Astrocyte of the cerebellum (primary cell): ENCODE measurements around the gene STK32C.

Experiments
- DNase-seq: peaks from one replicate; pipeline ENCODE4 v3.0.0-alpha.2; 2011; ENCODE audit warnings: low read depth
- H3K4me3 ChIP-seq: 2 replicates; pipeline ENCODE4 v1.5.1; 2011; ENCODE audit warnings: mild to moderate bottlenecking, low read depth, low read length, moderate library complexity
- in situ Hi-C: cut with HindIII; loops from 2 replicates; pipeline ENCODE4 v1.10.0; 2017; ENCODE audit warnings: low sequenced_read_pairs
- TF ChIP-seq, protein P1 (sequence below): IDR thresholded peaks from 2 replicates; pipeline ENCODE4 v1.5.1; 2012; ENCODE audit warnings: low read length, low read depth, moderate library complexity, mild to moderate bottlenecking; ENCODE audit errors: missing control alignments

The STK32C gene

DNA sequence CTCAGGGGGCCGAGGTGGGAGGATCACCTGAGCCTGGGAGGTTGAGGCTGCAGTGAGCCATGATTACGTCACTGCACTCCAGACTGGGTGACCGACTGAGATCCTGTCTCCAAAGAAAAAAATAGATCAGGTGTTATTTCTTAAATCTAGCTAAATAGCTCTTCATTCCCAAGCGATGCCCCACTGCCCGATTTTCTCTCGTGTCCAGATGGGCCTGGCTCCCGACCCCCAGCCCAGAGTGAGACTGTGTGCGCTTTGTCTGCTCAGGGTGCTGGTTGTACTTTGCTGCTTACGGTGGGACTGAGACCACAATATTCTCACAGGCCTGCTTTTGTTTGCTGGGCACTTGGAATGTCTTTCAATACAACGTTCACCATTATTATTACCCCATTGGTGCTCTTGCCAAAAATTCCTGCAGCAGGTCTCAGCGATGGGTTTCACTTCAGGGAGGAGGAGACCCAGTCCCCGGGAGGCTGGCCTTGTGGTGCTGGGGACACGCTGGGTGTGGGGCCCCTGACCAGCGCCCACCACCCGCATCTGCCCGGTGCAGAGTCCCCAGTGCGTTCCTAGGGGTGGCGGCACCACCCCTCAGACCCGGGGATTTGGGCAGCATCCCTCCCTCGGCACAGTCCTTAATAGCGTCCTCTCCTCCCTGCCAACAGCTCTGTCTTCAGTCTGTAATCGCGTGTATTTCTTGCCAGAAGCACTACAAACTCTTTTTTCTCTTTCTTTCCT lies 141.4 kb downstream of the STK32C start:
- no peak for DNase-seq

DNA sequence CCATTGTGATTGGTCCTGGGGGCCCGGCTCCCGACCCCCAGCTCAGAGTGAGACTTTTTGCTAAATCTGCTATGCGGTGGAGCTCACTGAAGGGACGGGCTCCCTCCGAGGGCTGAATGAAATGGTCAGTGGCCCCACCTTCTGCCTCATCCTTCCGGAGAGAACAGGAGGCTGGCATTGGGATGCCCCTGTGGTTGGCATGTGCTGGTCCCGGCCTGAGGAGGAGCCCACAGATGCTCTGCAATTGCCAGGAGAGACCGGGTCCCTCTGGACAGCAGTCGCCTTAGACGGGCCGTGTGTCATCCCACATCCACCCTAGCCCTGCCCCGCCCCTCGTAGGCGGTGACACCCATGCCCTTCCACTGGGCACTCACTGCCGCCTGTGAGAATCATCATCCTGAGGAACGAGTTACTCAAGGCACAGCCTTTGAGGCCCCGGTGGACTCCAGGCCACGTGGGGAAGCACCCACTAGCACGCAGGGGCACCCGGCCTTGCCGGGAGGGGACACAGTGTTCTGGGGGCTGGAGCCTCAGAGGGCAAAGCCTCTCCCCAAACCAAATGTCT lies 142.3 kb downstream of the STK32C start:
- no peak for DNase-seq
- in situ Hi-C loops: no loop called here
- TF ChIP-seq, protein P1, sequence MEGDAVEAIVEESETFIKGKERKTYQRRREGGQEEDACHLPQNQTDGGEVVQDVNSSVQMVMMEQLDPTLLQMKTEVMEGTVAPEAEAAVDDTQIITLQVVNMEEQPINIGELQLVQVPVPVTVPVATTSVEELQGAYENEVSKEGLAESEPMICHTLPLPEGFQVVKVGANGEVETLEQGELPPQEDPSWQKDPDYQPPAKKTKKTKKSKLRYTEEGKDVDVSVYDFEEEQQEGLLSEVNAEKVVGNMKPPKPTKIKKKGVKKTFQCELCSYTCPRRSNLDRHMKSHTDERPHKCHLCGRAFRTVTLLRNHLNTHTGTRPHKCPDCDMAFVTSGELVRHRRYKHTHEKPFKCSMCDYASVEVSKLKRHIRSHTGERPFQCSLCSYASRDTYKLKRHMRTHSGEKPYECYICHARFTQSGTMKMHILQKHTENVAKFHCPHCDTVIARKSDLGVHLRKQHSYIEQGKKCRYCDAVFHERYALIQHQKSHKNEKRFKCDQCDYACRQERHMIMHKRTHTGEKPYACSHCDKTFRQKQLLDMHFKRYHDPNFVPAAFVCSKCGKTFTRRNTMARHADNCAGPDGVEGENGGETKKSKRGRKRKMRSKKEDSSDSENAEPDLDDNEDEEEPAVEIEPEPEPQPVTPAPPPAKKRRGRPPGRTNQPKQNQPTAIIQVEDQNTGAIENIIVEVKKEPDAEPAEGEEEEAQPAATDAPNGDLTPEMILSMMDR: no peak
- H3K4me3 ChIP-seq: no peak overlapping the region

More for the DNA sequence above, 141.4 kb downstream of the STK32C start:
- in situ Hi-C loops: no loop called here
- TF ChIP-seq, protein P1: no peak
- no peak overlapping the region for H3K4me3 ChIP-seq

DNA sequence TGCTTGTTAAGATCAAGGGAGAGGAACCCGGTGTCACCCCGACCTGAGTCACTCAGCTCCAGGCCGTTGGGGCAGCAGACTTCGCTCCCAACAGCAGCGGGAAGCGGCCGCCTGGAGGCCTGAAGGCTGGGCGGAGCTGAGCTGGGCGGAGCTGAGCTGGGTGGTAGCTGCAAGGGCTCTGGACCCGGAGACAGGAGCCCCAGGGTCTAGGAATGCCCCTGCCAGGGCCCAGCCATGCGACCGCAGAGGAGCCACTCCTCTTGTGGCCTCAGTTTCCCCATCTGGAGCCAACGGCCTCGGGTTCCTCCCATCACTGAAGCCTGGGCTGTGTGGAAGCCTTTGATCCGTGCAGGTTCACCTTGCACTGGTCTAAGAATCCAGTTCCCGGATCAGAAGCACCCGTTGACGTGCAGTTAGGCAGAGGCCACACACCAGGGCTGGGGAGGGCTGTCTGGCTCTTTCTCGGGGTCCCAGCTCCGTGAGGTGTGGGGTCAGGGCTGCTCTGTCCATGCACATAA lies 142.9 kb downstream of the STK32C start:
- in situ Hi-C loops: no loop called here
- TF ChIP-seq, protein P1: no peak

DNA sequence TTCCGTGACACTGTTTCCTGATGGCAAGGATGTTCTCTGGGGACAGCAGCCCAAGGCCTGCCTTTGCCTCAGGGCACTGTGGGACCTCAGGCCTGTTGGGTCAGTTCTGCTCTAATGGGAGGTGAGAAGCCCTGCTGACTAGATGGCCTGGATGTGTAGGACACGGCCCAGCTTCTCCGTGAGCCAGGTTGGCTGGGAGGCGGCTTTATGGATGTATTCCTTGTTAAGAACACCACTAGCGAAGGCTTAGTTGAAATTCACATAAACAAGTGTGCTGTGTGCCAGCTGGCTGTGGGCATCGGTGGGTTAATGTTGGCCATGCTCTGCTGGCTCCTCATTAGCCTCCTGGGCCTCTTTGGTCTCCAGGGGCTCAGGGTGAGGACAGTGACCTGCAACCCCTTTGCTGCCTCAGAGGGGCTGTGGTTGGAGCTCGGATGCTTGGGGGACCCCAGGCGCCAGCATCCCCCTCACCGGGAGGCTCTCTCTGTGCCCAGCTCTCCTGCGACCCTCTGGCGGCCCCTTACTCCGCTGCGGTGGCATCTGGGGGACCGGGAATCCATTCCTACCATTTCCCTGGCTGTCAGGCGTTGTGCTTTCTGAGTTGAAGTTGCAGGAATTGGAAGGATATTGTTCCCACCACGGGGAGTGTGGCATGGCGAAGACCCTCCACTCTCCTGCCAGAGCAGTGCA lies 143.8 kb downstream of the STK32C start:
- no peak for DNase-seq
- TF ChIP-seq, protein P1: no peak
- H3K4me3 ChIP-seq: no peak overlapping the region
- in situ Hi-C loops: no loop called here

More for the DNA sequence above, 142.9 kb downstream of the STK32C start:
- no peak for DNase-seq
- H3K4me3 ChIP-seq: no peak overlapping the region

DNA sequence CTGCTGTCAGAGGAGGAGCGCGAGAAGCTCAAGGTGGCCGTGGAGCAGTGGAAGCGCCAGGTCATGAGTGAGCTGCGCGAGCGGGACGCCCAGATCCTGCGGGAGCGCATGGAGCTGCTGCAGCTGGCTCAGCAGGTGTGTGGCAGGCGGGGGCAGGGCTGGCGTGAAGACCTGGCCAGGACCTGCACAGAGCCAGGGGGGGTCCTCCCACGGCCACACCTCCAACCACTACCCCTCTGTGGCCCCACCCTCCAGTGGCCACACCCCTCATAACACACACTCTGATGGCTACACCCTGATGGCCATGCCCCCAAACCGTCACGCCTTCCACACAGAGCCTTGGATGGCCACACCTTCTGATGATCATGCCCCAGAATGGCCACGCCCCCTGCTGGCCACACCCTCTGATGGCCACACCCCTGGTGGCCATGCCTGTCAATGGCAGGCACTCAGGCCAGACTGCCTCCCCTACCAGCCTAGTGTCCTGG lies 144.4 kb downstream of the STK32C start:
- no peak overlapping the region for H3K4me3 ChIP-seq
- TF ChIP-seq, protein P1: no peak
- in situ Hi-C loops: no loop called here
- DNase-seq: no peak

DNA sequence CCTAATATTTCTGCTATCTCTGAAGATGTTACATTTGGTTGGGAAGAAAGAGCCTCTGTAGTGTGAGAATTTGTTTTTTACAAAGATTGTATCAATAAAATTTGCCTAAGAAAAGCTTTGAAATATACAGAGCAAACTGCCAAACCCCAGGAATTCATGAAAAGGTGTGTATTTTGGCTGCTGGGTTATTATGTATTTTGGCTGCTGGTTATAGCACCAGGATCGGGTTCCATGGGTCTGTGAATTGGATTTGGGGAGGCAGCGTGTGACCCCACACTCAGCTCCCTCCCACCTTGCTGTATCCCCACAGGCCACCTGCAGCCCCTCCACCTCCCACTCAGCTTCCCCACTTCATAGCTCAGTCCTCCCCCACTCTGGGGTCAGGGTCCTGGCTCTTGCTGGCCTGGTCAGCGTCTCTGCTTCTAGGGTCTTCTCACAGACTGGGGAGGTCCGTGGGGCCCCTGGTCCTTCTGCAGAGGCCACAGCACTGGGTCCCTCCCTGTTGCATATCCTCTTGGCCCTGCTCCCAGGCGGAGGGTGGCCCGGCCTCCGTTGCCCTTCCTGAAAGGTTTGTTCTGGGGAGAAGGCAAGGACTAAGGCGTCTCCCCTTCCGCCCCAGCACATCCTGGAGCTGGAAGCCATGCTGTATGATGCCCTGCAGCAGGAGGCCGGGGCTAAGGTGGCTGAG lies 145.0 kb downstream of the STK32C start:
- TF ChIP-seq, protein P1: no peak
- H3K4me3 ChIP-seq: no peak overlapping the region
- no peak for DNase-seq
- in situ Hi-C loops: no loop called here
